ENCODE results near the gene FOXO6. TPM values are rescaled to one million over a fixed set of nuclear protein-coding genes. Genes with fewer than 3 reads are reported as not detected.
A peak's percentile ranks its signal among the peaks of the same experiment; 100 is the strongest.

Gene FOXO6
- total and polyA plus RNA-seq, 12 donors: 0.30 to 2.6 (median 1.3) TPM

- ATAC-seq (no peak), DNase-seq (no peak)
- Histone ChIP-seq H3K36me3 (no peaks in the 10 kb centered on the region), H3K27ac (peak overlapping the region in 5 of 10 donors; percentile 40 to 69 (median 57)), H3K9me3 (no peaks in the 10 kb centered on the region), H3K4me3 (peak overlapping the region; percentile 52 to 82 (median 64)), H3K4me1 (peaks cover 22 to 80% (median 49%) of the 10 kb centered on the region in 9 donors), H3K27me3 (peaks cover 0 to 63% (median 21%) of the 10 kb centered on the region in 7 donors)
- intact Hi-C loops (cut with DNase I): loop anchor here in 5 of 10 donors (5.0 to 10.0 kb wide), 3 partner anchors 53 to 71 kb away; no protein-coding TSS in a partner anchor
- TF ChIP-seq, protein P1, sequence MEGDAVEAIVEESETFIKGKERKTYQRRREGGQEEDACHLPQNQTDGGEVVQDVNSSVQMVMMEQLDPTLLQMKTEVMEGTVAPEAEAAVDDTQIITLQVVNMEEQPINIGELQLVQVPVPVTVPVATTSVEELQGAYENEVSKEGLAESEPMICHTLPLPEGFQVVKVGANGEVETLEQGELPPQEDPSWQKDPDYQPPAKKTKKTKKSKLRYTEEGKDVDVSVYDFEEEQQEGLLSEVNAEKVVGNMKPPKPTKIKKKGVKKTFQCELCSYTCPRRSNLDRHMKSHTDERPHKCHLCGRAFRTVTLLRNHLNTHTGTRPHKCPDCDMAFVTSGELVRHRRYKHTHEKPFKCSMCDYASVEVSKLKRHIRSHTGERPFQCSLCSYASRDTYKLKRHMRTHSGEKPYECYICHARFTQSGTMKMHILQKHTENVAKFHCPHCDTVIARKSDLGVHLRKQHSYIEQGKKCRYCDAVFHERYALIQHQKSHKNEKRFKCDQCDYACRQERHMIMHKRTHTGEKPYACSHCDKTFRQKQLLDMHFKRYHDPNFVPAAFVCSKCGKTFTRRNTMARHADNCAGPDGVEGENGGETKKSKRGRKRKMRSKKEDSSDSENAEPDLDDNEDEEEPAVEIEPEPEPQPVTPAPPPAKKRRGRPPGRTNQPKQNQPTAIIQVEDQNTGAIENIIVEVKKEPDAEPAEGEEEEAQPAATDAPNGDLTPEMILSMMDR (IDR thresholded peaks at IDR 0.05): no peak
- WGBS, 2 donors: 0 to 1% methylated on average over 84 to 109 of the region's 113 CpGs
Measured at GRCh38 chr1:41361495-41362356, 492 bp downstream of the FOXO6 start.

- H3K9me3 ChIP-seq: no peaks in the 10 kb centered on the region
- no peak overlapping the region for H3K27ac ChIP-seq
- peaks cover 18 to 79% (median 51%) of the 10 kb centered on the region in 9 donors for H3K4me1 ChIP-seq
- no peak for ATAC-seq
- no peak for DNase-seq
- H3K27me3 ChIP-seq: peaks cover 0 to 69% (median 27%) of the 10 kb centered on the region in 7 donors
- H3K4me3 ChIP-seq: peak overlapping the region; percentile 52 to 82 (median 64)
- 7 to 17% methylated on average over 14 to 20 of the region's 20 CpGs for WGBS, 2 donors
- no peaks in the 10 kb centered on the region for H3K36me3 ChIP-seq
- TF ChIP-seq, protein P1 (IDR thresholded peaks at IDR 0.05): no peak
- intact Hi-C loops (cut with DNase I): loop anchor here in 5 of 10 donors (5.0 to 10.0 kb wide), 3 partner anchors 52 to 70 kb away; no protein-coding TSS in a partner anchor
Measured at GRCh38 chr1:41362357-41362721, 1.1 kb downstream of the FOXO6 start.

GRCh38 chr1:41362749-41363590 lies 1.7 kb downstream of the FOXO6 start:
- peaks cover 17 to 73% (median 45%) of the 10 kb centered on the region in 9 donors for H3K4me1 ChIP-seq
- no peak overlapping the region for H3K27ac ChIP-seq
- WGBS, 2 donors: 43 to 50% methylated on average over 8 of the region's 8 CpGs
- no peaks in the 10 kb centered on the region for H3K36me3 ChIP-seq
- TF ChIP-seq, protein P1 (IDR thresholded peaks at IDR 0.05): no peak
- intact Hi-C loops (cut with DNase I): loop anchor here in 5 of 10 donors (1.0 to 10.0 kb wide), 4 partner anchors 17 to 69 kb away; no protein-coding TSS in a partner anchor
- H3K4me3 ChIP-seq: peak overlapping the region in 5 of 10 donors; percentile 64 to 82 (median 68)
- H3K27me3 ChIP-seq: peaks cover 0 to 73% (median 28%) of the 10 kb centered on the region in 7 donors
- DNase-seq (no peak), ATAC-seq (no peak)
- H3K9me3 ChIP-seq: no peaks in the 10 kb centered on the region
